Vagina (tissue), 2 donors: Measurements from ENCODE around the gene ZNF431.
"Not testable (repeated sequence)": the region's sequence is repeated elsewhere in the genome, so short reads cannot be mapped to it uniquely, and the experiment has no call there.

ENCODE experiments used
- POLR2A ChIP-seq, 2 donors: fragments of 450-650 bp; IDR thresholded peaks; one replicate each; pipeline ENCODE4 v1.6.1; 2017; ENCODE audit warnings: antibody characterized with exemption in 2 of 2, mild to moderate bottlenecking in 2 of 2, moderate library complexity in 2 of 2
- TF ChIP-seq, protein P1 (sequence below), 3 experiments: fragments of 450-650 bp in 2 of 3; fragments of 200-600 bp in 1 of 3; sonication (generic) in 1 of 3; IDR thresholded peaks; one replicate each; pipeline ENCODE4 v1.5.1; 2017 to 2019; ENCODE audit warnings: antibody characterized with exemption in 3 of 3, mild to moderate bottlenecking in 2 of 3, moderate library complexity in 2 of 3

DNA sequence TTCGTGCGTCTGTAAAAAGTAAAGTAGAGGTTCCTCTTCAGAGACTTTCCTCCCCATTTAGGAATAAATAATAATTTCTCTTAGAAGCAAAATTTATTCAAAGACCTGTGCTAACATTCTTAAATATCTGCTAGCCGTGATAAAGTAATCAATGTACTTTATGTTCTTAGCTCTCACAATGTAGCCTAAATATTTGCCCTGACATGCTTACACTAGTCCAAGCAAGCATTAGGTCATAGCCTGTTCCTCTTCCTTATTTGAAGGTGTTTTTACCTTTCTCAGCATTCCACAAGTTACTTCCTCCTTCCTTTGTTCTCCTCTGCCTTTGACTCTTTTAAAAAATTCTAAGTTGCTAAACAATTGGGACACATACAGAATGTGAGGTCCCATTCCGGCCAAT is 94.9 kb downstream of the ZNF431 start:
- TF ChIP-seq POLR2A (IDR thresholded peaks at IDR 0.05), result not testable (repeated sequence)
- TF ChIP-seq, protein P1, sequence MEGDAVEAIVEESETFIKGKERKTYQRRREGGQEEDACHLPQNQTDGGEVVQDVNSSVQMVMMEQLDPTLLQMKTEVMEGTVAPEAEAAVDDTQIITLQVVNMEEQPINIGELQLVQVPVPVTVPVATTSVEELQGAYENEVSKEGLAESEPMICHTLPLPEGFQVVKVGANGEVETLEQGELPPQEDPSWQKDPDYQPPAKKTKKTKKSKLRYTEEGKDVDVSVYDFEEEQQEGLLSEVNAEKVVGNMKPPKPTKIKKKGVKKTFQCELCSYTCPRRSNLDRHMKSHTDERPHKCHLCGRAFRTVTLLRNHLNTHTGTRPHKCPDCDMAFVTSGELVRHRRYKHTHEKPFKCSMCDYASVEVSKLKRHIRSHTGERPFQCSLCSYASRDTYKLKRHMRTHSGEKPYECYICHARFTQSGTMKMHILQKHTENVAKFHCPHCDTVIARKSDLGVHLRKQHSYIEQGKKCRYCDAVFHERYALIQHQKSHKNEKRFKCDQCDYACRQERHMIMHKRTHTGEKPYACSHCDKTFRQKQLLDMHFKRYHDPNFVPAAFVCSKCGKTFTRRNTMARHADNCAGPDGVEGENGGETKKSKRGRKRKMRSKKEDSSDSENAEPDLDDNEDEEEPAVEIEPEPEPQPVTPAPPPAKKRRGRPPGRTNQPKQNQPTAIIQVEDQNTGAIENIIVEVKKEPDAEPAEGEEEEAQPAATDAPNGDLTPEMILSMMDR (IDR thresholded peaks at IDR 0.05), result not testable (repeated sequence)
